Right kidney (tissue), 1 donor: ENCODE measurements around the gene NOSIP.
A peak's percentile ranks its signal among the peaks of the same experiment; 100 is the strongest.

Experiments
- DNase-seq: peaks from one replicate; pipeline ENCODE4 v3.0.0-alpha.2; 2016

The NOSIP gene

DNA sequence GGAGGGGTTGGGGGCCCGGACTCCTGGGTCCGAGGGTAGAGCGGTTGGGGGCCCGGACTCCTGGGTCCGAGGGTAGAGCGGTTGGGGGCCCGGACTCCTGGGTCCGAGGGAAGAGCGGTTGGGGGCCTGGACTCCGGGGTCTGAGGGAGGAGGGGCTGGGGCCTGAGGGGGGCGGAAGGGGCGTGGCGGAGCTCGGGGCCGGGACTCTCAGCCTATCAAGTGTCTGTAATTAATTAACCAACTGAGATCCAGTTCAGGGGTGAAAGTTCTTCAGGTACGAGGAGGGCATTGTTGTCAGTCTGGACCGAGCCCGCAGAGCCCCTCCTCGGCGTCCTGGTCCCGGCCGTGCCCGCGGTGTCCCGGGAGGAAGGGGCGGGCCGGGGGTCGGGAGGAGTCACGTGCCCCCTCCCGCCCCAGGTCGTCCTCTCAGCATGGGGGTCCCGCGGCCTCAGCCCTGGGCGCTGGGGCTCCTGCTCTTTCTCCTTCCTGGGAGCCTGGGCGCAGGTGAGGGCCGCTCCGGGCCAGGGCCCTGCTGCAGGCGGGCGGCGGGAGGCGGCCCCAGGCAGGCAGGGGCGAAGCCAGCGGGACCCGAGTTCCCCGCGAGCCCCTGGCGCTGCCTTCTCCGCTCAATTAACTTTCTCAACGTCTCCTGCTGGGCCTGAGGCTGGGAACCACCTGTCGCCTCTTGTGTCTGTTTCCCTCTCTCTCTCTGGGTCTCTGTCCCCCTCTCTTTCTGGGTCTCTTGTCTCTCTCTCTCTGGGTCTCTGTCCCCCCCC is 67.2 kb downstream of the NOSIP start:
- peak; percentile 92 for DNase-seq

DNA sequence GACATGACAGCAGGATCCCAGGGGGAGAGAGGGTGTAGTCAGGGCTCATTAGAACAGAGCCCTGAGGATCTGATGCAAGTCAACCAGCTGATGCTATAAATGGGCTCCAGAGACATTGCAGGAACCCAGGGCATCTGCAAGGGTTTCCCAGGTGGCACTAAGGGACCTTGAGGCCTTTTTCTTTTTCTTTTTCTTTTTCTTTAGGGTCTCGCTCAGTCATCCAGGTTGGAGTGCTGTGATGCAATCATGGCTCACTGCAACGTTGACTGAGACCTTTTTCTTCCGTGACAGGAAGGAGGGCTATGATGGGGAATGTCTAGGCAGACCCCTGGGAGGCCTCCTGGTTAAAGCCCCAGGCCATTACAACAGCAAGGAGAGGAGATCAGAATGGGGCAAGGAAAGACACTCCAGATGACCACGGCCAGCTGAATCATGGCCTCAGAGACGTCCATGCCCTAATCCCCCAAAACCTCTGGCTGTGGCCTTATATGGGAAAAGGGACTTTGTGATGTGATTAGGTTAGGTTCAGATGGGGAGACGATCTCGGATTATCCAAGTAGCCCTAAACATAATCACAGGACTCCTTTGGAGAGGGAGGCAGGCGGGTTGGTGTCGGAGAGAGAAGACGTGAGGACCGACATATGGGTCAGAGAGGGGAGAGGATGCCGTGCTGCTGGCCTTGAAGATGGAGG is 72.4 kb downstream of the NOSIP start:
- DNase-seq, result no peak

DNA sequence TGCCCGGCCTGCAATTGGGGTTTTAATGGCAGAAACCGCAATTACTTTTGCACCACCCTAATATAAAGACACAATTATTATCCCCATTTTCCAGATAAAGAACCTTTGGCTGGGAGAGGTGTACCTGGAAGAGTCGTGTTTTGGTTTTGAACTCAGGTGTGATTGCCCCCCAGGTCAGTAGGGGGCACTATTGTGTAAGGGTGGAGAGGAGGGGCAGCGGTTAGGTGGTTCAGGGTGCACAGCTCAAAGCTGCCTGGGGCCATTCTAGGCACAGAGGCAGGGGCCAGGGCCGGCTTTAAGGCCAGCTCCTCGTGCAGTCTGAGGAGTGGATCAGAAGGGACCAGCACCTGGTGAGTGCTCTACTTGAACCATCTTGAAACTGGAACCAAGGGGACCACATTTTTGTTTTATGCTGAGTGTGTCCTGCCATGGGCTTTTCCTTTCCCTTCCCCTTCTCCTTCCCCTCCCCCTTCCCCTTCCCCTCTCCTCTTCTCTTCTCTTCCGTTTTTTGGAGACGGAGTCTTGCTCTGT is 73.7 kb downstream of the NOSIP start:
- no peak for DNase-seq
